GM12864 (cell line): ENCODE measurements around the gene DTX4.

Experiments
- DNase-seq: peaks from one replicate; pipeline ENCODE4 v3.0.0-alpha.2; 2011; ENCODE audit warnings: low read depth
- H3K4me3 ChIP-seq: 2 replicates; pipeline ENCODE4 v1.5.1; 2011; ENCODE audit warnings: mild to moderate bottlenecking, low read depth, low read length, control low read depth
- TF ChIP-seq, protein P1 (sequence below): IDR thresholded peaks from 2 replicates; pipeline ENCODE4 v1.5.1; 2011; ENCODE audit warnings: low read depth, mild to moderate bottlenecking, moderate library complexity, low read length, control low read depth, inconsistent platforms; ENCODE audit errors: missing control alignments

DTX4 gene

DNA sequence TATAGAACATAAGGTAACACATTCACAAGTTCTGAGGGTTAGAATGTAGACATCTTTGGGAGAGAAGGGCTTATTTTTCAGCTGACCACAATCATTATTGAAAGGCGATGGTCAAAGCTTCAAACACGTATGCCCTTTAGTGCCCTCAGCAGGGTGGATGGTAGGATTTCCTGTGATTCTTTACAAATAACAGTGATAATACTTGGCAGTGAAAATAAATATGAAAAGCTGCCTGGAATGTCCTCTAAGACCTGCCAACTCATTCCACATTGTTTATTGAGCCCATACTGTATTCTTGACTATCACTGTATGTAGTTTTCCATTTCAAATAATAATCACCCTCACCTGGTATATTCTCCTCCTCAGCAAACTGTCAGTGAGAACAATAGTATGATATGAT is 54.5 kb downstream of the DTX4 start:
- no peak for DNase-seq
- TF ChIP-seq, protein P1, sequence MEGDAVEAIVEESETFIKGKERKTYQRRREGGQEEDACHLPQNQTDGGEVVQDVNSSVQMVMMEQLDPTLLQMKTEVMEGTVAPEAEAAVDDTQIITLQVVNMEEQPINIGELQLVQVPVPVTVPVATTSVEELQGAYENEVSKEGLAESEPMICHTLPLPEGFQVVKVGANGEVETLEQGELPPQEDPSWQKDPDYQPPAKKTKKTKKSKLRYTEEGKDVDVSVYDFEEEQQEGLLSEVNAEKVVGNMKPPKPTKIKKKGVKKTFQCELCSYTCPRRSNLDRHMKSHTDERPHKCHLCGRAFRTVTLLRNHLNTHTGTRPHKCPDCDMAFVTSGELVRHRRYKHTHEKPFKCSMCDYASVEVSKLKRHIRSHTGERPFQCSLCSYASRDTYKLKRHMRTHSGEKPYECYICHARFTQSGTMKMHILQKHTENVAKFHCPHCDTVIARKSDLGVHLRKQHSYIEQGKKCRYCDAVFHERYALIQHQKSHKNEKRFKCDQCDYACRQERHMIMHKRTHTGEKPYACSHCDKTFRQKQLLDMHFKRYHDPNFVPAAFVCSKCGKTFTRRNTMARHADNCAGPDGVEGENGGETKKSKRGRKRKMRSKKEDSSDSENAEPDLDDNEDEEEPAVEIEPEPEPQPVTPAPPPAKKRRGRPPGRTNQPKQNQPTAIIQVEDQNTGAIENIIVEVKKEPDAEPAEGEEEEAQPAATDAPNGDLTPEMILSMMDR = no peak
- H3K4me3 ChIP-seq = no peak overlapping the region

DNA sequence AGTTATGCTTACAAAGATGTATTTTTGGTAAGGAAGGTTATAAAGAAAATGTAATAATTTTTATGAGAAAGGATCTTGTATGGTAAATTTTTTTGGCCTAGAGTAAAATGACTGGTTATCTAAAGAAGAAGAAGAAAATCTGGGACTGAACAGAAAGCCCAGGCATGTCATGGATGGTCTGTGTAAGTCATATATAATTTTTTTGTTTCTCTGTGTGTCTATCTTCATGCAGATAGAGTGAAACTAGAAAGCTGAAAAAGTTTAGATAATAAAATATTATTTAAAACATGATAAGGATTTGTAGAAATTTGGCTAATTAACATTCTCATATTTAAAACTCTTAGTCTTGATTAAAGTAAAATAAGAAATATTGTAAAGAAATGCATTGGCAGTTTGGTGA is 68.4 kb downstream of the DTX4 start:
- H3K4me3 ChIP-seq = no peak overlapping the region
- no peak for DNase-seq
- TF ChIP-seq, protein P1 = no peak

DNA sequence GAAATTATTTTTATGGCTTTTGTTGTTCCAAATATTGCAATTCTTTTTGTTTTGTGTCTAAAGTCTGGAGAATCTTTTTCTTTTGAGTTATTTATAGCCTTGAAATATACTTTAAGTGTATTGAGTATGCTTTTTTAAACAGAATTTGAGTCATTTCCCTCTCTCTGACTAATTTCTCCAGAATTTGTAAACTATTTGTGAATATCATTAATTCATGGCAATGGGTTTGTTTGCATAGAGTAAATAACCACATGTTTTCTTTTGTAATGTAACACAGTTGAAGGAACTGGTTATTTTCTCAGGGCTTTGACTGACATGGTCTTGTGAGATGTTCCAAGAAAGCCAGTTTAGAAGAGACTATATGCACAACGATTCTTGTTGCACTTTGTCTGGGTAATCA is 71.7 kb downstream of the DTX4 start:
- TF ChIP-seq, protein P1 = no peak
- H3K4me3 ChIP-seq = no peak overlapping the region
- no peak for DNase-seq

DNA sequence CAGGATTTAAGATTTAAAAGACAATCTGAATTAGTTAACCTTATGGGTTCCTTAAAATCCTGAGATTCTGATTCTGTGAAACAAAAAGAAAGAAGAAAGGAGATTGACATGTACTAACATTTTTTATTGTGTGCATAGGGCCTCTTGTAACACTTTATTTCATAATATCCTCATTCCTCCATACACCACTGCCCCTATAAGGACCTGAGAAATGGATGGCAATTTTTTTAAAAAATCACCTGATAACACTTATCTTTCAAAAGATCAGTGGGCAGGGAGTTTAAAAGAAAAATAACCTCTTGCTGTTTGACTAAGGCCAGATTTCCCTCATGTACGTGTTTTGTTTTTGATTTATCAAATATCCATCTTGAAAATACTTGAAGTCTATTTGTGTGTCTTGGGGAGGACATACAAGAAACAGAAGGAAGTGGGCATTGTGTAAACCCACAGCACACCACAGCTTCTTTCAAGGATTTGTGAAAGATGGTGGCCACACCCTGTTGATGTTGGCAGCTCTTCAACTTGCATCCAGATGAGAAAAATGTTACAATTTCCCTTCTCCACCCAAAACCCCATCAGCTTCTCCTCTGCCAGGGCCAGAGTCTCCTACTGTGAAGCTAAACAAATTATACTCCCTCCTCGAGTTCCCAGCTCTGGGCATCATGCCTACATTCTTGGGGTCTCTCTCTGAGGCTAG is 75.7 kb downstream of the DTX4 start:
- H3K4me3 ChIP-seq = no peak overlapping the region
- no peak for DNase-seq
- TF ChIP-seq, protein P1 = no peak

DNA sequence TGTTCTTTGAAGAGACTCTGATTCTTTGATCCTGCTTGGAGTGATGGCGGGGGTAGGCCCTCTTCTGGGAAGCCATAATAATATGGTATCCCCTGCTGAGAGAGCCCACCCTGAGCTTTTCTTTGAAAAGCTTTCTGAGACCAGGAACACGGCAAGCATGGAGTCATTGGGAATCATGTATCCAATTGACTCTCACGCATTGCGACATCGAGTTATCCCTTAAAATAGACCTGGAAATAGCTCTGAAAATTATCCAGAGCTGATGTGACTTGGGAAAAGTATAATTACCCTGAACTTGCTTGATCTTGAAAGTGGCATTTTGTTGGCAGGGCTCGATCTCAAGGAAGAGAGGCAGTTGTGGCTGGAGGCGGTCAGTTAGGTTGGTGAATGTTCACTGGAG is 77.6 kb downstream of the DTX4 start:
- H3K4me3 ChIP-seq = no peak overlapping the region
- no peak for DNase-seq
- TF ChIP-seq, protein P1 = no peak

DNA sequence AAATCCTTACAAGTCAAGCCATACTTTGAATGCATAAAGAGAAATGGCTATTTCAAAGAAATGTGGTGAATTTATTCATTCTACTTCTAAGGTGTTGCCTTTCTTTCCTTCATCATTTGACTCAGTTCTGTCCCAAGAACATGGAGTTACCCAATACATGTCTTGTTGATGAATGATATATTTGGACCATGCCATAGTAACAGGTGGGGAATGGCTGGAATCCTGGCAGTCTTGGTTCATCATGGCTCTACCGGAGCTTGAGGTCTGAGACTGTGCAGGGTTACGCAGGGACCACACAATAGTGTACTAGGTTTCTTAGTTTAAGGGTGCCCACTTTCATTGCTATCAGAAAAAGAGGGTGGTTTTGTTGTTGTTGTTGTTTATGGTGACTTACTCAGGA is 81.1 kb downstream of the DTX4 start:
- TF ChIP-seq, protein P1 = no peak

DNA sequence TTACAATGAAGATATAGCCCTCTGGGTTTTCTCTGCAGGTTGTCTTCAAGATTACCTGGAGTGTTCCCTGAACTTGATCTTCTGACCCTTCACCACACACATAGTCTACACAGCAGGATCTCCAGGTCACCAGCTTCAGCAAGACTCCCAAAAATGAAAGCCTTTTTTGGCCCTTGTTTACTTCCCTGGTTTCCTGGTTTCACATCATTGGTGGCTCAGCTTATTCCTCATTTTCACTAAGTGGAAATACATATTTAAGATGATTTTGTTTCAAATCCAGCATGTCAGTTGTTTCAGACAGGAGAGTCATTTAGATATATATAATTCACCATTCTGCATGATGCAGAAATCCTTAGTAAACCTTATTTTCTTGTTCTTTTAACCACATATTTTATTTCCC is 82.4 kb downstream of the DTX4 start:
- TF ChIP-seq, protein P1 = no peak
- H3K4me3 ChIP-seq = no peak overlapping the region
- no peak for DNase-seq

More for the DNA sequence above, 81.1 kb downstream of the DTX4 start:
- no peak overlapping the region for H3K4me3 ChIP-seq
- DNase-seq = no peak
